H1 (cell line): ENCODE results near the gene IQCC. TPM values are rescaled to one million over a fixed set of nuclear protein-coding genes. Genes with fewer than 3 reads are reported as not detected.

Source experiments
- CTCF ChIA-PET: fragments of 300-600 bp; sonication (Branson Sonifier 250); formaldehyde crosslinking; loops from one replicate; lab custom pipeline; 2021; ENCODE audit not compliant: partially characterized antibody; lab: Charles Lee
- POLR2A ChIA-PET: fragments of 300-600 bp; sonication (Branson Sonifier 250); formaldehyde crosslinking; loops from one replicate; lab custom pipeline; 2021; ENCODE audit warnings: inconsistent platforms; ENCODE audit not compliant: partially characterized antibody; lab: Charles Lee
- DNase-seq, 2 experiments: peaks; one replicate each; pipeline versions ENCODE4 v3.0.0 to v3.0.0-alpha.2; 2010 to 2022; ENCODE audit warnings: low spot score in 2 of 2, low read depth in 1 of 2, mixed read lengths in 1 of 2
- FAIRE-seq: peaks from 2 replicates; lab custom pipeline; 2011; peaks lifted over from hg19 to GRCh38; lab: Jason Lieb, UNC
- H2AFZ ChIP-seq: 2 replicates; pipeline ENCODE4 v1.8.1; 2012; ENCODE audit warnings: low read length, inconsistent platforms
- H2AK5ac ChIP-seq: 2 replicates; pipeline ENCODE4 v1.6.1; 2013; ENCODE audit warnings: low read depth, low read length
- H2BK120ac ChIP-seq: replicated peaks from 2 replicates; pipeline ENCODE3; 2013; ENCODE audit warnings: low read depth, low read length, inconsistent platforms
- H2BK12ac ChIP-seq: 2 replicates; pipeline ENCODE4 v1.6.1; 2013; ENCODE audit warnings: low read depth, low read length
- H2BK15ac ChIP-seq: 2 replicates; pipeline ENCODE4 v1.6.1; 2013; ENCODE audit warnings: low read length
- H2BK20ac ChIP-seq: 2 replicates; pipeline ENCODE4 v1.6.1; 2013; ENCODE audit warnings: low read length
- H2BK5ac ChIP-seq: 2 replicates; pipeline ENCODE4 v1.6.1; 2013; ENCODE audit warnings: low read depth, low read length
- H3K14ac ChIP-seq: 2 replicates; pipeline ENCODE4 v1.6.1; 2013; ENCODE audit warnings: inconsistent platforms; ENCODE audit not compliant: insufficient read length
- H3K18ac ChIP-seq: 2 replicates; pipeline ENCODE4 v1.6.1; 2013; ENCODE audit warnings: low read length; ENCODE audit errors: extremely low read depth
- H3K23ac ChIP-seq: 2 replicates; pipeline ENCODE4 v1.6.1; 2013; ENCODE audit warnings: inconsistent platforms; ENCODE audit not compliant: insufficient read length
- H3K23me2 ChIP-seq: 2 replicates; pipeline ENCODE4 v1.6.1; 2013; ENCODE audit warnings: low read depth, low read length
- H3K27ac ChIP-seq: 2 replicates; pipeline ENCODE4 v1.6.1; 2011; ENCODE audit warnings: low read depth, low read length, inconsistent platforms
- H3K27me3 ChIP-seq, 4 experiments: replicated peaks in 1 of 4; 1 replicate in 1 of 4; 2 replicates in 3 of 4; pipeline versions ENCODE4 v1.6.1 to v1.8.1; 2011 to 2013; ENCODE audit warnings: low read length in 3 of 4, mild to moderate bottlenecking in 3 of 4, inconsistent platforms in 2 of 4, mixed read lengths in 2 of 4, moderate library complexity in 1 of 4; ENCODE audit not compliant: control insufficient read depth in 3 of 4, insufficient read depth in 3 of 4; ENCODE audit errors: extremely low read depth in 1 of 4
- H3K36me3 ChIP-seq, 4 experiments: 2 replicates each; pipeline versions ENCODE4 v1.6.1 to v1.8.1; 2011 to 2013; ENCODE audit warnings: mild to moderate bottlenecking in 4 of 4, low read length in 3 of 4, moderate library complexity in 2 of 4, control low read depth in 1 of 4, inconsistent platforms in 1 of 4; ENCODE audit not compliant: insufficient read depth in 4 of 4, control insufficient read depth in 2 of 4
- H3K4ac ChIP-seq: replicated peaks from 2 replicates; pipeline ENCODE3; 2013; ENCODE audit warnings: low read length, low read depth, mixed read lengths, inconsistent platforms; ENCODE audit not compliant: insufficient read length
- H3K4me1 ChIP-seq, 4 experiments: replicated peaks in 1 of 4; 1 replicate in 1 of 4; 2 replicates in 3 of 4; pipeline versions ENCODE4 v1.6.1 to v1.8.1; 2011 to 2013; ENCODE audit warnings: low read length in 3 of 4, inconsistent platforms in 2 of 4, mixed read lengths in 1 of 4; ENCODE audit not compliant: insufficient read depth in 4 of 4, control insufficient read depth in 3 of 4
- H3K4me2 ChIP-seq, 2 experiments: 2 replicates each; pipeline versions ENCODE4 v1.6.1 to v1.8.1; 2011 to 2013; ENCODE audit warnings: low read depth in 2 of 2, low read length in 2 of 2, control low read depth in 1 of 2, inconsistent platforms in 1 of 2, mild to moderate bottlenecking in 1 of 2; ENCODE audit not compliant: insufficient read depth in 1 of 2
- H3K4me3 ChIP-seq, 4 experiments: fragments of 200-600, 300-600 bp in 1 of 4; sonication (generic), shearing (Covaris generic), sonication (Bioruptor Twin) in 1 of 4; 2 replicates each; pipeline versions ENCODE4 v1.5.1 to v1.8.1; 2011 to 2016; ENCODE audit warnings: low read length in 4 of 4, low read depth in 3 of 4, control low read depth in 2 of 4, inconsistent platforms in 2 of 4, mild to moderate bottlenecking in 2 of 4, mixed read lengths in 1 of 4, moderate library complexity in 1 of 4; ENCODE audit not compliant: insufficient read depth in 2 of 4; ENCODE audit errors: extremely low read depth in 1 of 4
- H3K56ac ChIP-seq: replicated peaks from 2 replicates; pipeline ENCODE3; 2013; ENCODE audit warnings: low read depth, mild to moderate bottlenecking, mixed read lengths, low read length, inconsistent platforms; ENCODE audit not compliant: insufficient read length
- H3K79me1 ChIP-seq: 2 replicates; pipeline ENCODE4 v1.6.1; 2013; ENCODE audit warnings: low read depth, low read length, control low read depth
- H3K79me2 ChIP-seq, 2 experiments: 2 replicates each; pipeline versions ENCODE4 v1.6.1 to v1.8.1; 2012 to 2013; ENCODE audit warnings: low read length in 2 of 2, mild to moderate bottlenecking in 2 of 2, inconsistent platforms in 1 of 2; ENCODE audit not compliant: insufficient read depth in 2 of 2, control insufficient read depth in 1 of 2
- H3K9ac ChIP-seq, 4 experiments: replicated peaks in 1 of 4; 1 replicate in 1 of 4; 2 replicates in 3 of 4; pipeline versions ENCODE4 v1.6.1 to v1.8.1; 2011 to 2013; ENCODE audit warnings: low read depth in 3 of 4, low read length in 3 of 4, control low read depth in 2 of 4, mild to moderate bottlenecking in 2 of 4, moderate library complexity in 2 of 4, inconsistent platforms in 1 of 4; ENCODE audit errors: extremely low read depth in 1 of 4
- H3K9me3 ChIP-seq, 2 experiments: 2 replicates each; pipeline versions ENCODE4 v1.6.1 to v1.8.1; 2012 to 2013; ENCODE audit warnings: mild to moderate bottlenecking in 2 of 2, moderate library complexity in 2 of 2, control low read depth in 1 of 2, inconsistent platforms in 1 of 2, low read depth in 1 of 2, low read length in 1 of 2, mixed read lengths in 1 of 2; ENCODE audit not compliant: insufficient read depth in 2 of 2
- H4K20me1 ChIP-seq, 2 experiments: replicated peaks in 1 of 2; 2 replicates each; pipeline versions ENCODE3 to v1.8.1; 2011 to 2013; ENCODE audit warnings: inconsistent platforms in 2 of 2, low read length in 2 of 2, mild to moderate bottlenecking in 1 of 2; ENCODE audit not compliant: insufficient read depth in 2 of 2, control insufficient read depth in 1 of 2
- H4K5ac ChIP-seq: 2 replicates; pipeline ENCODE4 v1.6.1; 2013; ENCODE audit warnings: low read length, low read depth, mixed read lengths, inconsistent platforms; ENCODE audit not compliant: insufficient read length
- H4K8ac ChIP-seq: 2 replicates; pipeline ENCODE4 v1.8.0; 2013; ENCODE audit warnings: mild to moderate bottlenecking, moderate library complexity, low read length, inconsistent platforms; ENCODE audit not compliant: insufficient read depth; ENCODE audit errors: extremely low read depth
- H4K91ac ChIP-seq: replicated peaks from 2 replicates; pipeline ENCODE3; 2013; ENCODE audit warnings: low read length, mixed read lengths, inconsistent platforms; ENCODE audit not compliant: insufficient read length
- ATF2 ChIP-seq: IDR thresholded peaks from 2 replicates; pipeline ENCODE4 v1.6.1; 2012; ENCODE audit warnings: low read length, inconsistent platforms
- BCL11A ChIP-seq, 2 experiments: IDR thresholded peaks; one replicate each; pipeline ENCODE4 v1.6.1; 2011; ENCODE audit warnings: low read depth in 2 of 2, low read length in 2 of 2, mild to moderate bottlenecking in 2 of 2
- CREB1 ChIP-seq: IDR thresholded peaks from 2 replicates; pipeline ENCODE4 v1.6.1; 2012; ENCODE audit warnings: inconsistent platforms
- EGR1 ChIP-seq: IDR thresholded peaks from 2 replicates; pipeline ENCODE4 v1.6.1; 2011; ENCODE audit warnings: low read depth, low read length, borderline replicate concordance
- HDAC6 ChIP-seq: IDR thresholded peaks from one replicate; pipeline ENCODE4 v1.7.1; 2012; ENCODE audit warnings: low read depth, mild to moderate bottlenecking, inconsistent platforms, low read length, moderate library complexity
- JUN ChIP-seq: IDR thresholded peaks from 2 replicates; pipeline ENCODE4 v1.6.1; 2011; ENCODE audit warnings: low read depth, mild to moderate bottlenecking, improper control_type of control experiment, low read length
- RFX5 ChIP-seq: IDR thresholded peaks from 2 replicates; pipeline ENCODE4 v1.6.1; 2011; ENCODE audit warnings: low read depth, low read length, improper control_type of control experiment, borderline replicate concordance
- RNF2 ChIP-seq: fragments of 200-900, 300-1000 bp; sonication (generic); IDR thresholded peaks from 2 replicates; pipeline ENCODE4 v1.7.1; 2016; ENCODE audit warnings: borderline replicate concordance, low read depth, mild to moderate bottlenecking, antibody characterized with exemption, low read length; ENCODE audit not compliant: poor library complexity, severe bottlenecking; ENCODE audit errors: missing control alignments
- TAF1 ChIP-seq: IDR thresholded peaks from 2 replicates; pipeline ENCODE4 v1.6.1; 2011; ENCODE audit warnings: mild to moderate bottlenecking, low read depth, low read length
- TCF12 ChIP-seq: IDR thresholded peaks from 2 replicates; pipeline ENCODE4 v1.6.1; 2011; ENCODE audit warnings: low read depth, mild to moderate bottlenecking, low read length
- YY1 ChIP-seq: IDR thresholded peaks from 2 replicates; pipeline ENCODE4 v1.6.1; 2011; ENCODE audit warnings: low read depth, mild to moderate bottlenecking, low read length
- WGBS, 2 experiments: shearing (Covaris generic) in 1 of 2; methylation state at CpG; one replicate each; pipeline versions ENCODE4 v1.1.6 to v1.1.7; 2013 to 2015; ENCODE audit warnings: low lambda C conversion rate in 2 of 2, mixed read lengths in 2 of 2, inconsistent platforms in 1 of 2, low coverage in 1 of 2, missing lambda C conversion rate in 1 of 2; ENCODE audit not compliant: insufficient replicate concordance in 2 of 2, insufficient coverage in 1 of 2, insufficient read length in 1 of 2; ENCODE audit errors: extremely low coverage in 1 of 2, missing lambda C conversion rate in 1 of 2; 5-methylcytosine and 5-hydroxymethylcytosine counted together
- polyA plus RNA-seq, 7 experiments: library from polyadenylated mRNA; depleted of rRNA in 3 of 7; stranded (reverse) in 5 of 7; unstranded in 2 of 7; fragments of >200 nt in 5 of 7; fragments of 200-250 nt in 2 of 7; gene quantifications; 1 replicate in 5 of 7; 2 replicates in 1 of 7; 4 replicates in 1 of 7; pipeline versions ENCODE4 v1.2.1 to v1.2.3, GENCODE V29; 2011 to 2013; ENCODE audit warnings: missing spikeins in 2 of 7, mixed read lengths in 2 of 7
- total RNA-seq: library from RNA; stranded (reverse); fragmentation: NEBNext Ultra II Directional; extraction: Animal tissue kit (Norgen Biotek cat#: 25700); gene quantifications from 2 replicates; pipeline ENCODE4 v1.2.1, GENCODE V29; 2021
- TF ChIP-seq, protein P1 (sequence below): IDR thresholded peaks from 2 replicates; pipeline ENCODE4 v1.6.1; 2012; ENCODE audit warnings: inconsistent platforms

The IQCC gene
- total and polyA plus RNA-seq, 2 of the 8 experiments (the other 6 are each of a cell fraction or from before 2014, with no cell fraction given): 2.5 to 4.2 TPM

DNA sequence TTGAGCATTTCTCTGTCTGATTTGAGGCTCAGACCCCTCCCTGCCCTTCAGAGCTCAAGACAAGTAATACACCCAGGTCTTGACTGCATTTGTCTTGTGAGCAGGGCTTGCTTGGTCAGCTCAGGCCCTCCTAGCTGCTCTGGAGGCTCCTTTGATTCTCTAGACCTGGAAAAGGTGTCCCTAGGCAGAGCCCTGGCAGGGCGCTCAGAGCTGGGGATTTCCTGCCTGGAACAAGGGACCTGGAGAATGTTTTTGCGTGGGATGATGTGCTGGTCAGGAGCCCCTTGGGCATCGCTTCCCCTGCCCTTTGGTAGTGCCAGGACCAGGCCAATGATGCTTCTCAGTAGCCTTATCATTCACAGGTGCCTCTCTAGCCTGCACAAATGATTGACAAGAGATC is 9.9 kb upstream of the IQCC start:
- no peak overlapping the region for H2BK5ac ChIP-seq
- H2BK120ac ChIP-seq: no peak overlapping the region
- ChIA-PET POLR2A (interaction anchor here (1.1 to 21.3 kb wide), 5 partner anchors 11 to 167 kb away, joined by 3 to 332 read pairs (median 19); partner anchors contain the start of genes DCDC2B, FAM229A, IQCC and MARCKSL1), CTCF (interaction anchor here (1.4 kb wide), 1 partner anchor 11 kb away, joined by 3 read pairs; no protein-coding TSS in a partner anchor)
- 0 out of 2 replicates have a peak, but pooled peaks cover 3% of the 10 kb centered on the region for H3K79me1 ChIP-seq
- no peak overlapping the region for H3K23ac ChIP-seq
- H2BK12ac ChIP-seq: no peak overlapping the region
- no peak overlapping the region for H4K5ac ChIP-seq
- no peak overlapping the region for H4K8ac ChIP-seq
- H3K18ac ChIP-seq: no peak overlapping the region
- no peak overlapping the region for H3K56ac ChIP-seq
- no peak overlapping the region for H2BK20ac ChIP-seq
- H3K4ac ChIP-seq: no peak overlapping the region
- no peak for FAIRE-seq
- H3K23me2 ChIP-seq: peaks cover 5% of the 10 kb centered on the region; the same call in 1 of the 2 replicates
- no peak overlapping the region for H2BK15ac ChIP-seq
- no peaks in the 10 kb centered on the region for H3K27me3 ChIP-seq
- no peak overlapping the region for H3K4me3 ChIP-seq
- H4K91ac ChIP-seq: no peak overlapping the region
- H2AFZ ChIP-seq: no peak overlapping the region
- H4K20me1 ChIP-seq: peaks cover 10 to 12% of the 10 kb centered on the region in 2 experiments
- H3K4me1 ChIP-seq: peaks cover 10 to 17% (median 12%) of the 10 kb centered on the region in 4 experiments
- no peaks in the 10 kb centered on the region for H3K79me2 ChIP-seq
- DNase-seq: no peak
- no peak overlapping the region for H3K9ac ChIP-seq
- H3K4me2 ChIP-seq: no peak overlapping the region
- H3K14ac ChIP-seq: no peak overlapping the region
- no peak overlapping the region for H2AK5ac ChIP-seq
- no peaks in the 10 kb centered on the region for H3K9me3 ChIP-seq
- peaks cover 43 to 70% (median 60%) of the 10 kb centered on the region in 4 experiments; a peak in 7 of 8 replicates for H3K36me3 ChIP-seq
- H3K27ac ChIP-seq: no peak overlapping the region
- 96% methylated on average over 3 of the region's 3 CpGs; no CpG with 5 or more reads in 1 of the 2 experiments for WGBS, 2 experiments
- TF ChIP-seq HDAC6: no peak
- no peak for TF ChIP-seq EGR1
- TF ChIP-seq YY1: no peak
- no peak for TF ChIP-seq JUN
- TF ChIP-seq, protein P1, sequence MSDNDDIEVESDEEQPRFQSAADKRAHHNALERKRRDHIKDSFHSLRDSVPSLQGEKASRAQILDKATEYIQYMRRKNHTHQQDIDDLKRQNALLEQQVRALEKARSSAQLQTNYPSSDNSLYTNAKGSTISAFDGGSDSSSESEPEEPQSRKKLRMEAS: no peak
- no peak for TF ChIP-seq CREB1
- TF ChIP-seq TCF12: no peak
- TF ChIP-seq RFX5: no peak
- no peak for TF ChIP-seq RNF2
- TF ChIP-seq ATF2: no peak
- TF ChIP-seq BCL11A (IDR thresholded peaks at IDR 0.05; ENCODE audit: low read depth in 2 of 2, low read length in 2 of 2): no peak
- TF ChIP-seq TAF1: no peak
